ENCODE results near the gene ATXN1.

ATXN1 gene

DNA sequence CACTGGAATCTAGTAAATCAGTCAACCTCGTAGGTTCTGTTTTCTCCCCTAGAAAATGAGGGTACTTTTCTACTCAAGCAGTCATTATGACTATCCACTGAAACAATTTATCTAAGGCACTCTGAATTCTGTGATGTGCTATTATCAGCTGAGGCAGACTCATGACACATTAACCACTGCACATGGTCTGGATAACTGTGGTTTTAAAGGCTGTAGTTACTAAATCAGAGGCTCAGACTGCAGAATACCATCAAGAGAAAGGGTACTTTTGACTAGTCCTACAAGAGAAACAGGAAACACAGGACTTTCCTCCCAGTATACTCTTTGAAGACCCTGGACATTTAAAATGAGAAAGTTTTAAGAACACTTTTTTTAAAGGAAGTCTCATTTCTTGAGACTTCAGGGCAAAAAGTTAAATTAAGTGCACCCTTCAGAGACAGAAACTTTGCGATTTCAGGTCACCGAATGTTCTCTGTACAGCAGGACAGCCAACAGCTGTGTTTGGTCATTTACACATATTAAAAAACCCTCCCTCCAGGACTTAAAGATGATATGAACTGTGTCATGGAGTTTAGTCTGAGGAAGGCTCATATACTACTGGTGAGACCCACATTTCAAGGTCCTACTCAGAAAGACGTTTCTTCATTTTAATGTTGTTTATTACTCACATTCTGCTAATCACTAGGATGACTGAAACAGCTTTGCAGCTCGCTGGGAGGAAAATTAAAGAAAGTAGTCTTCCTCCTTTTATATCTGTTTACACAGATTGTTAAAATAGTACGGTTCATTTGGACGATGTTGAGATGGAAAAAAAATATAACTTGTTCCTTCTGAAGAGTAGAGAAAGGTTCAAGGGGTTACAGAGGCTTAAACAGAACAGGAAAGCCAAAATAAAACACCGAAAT lies 19.9 kb downstream of the ATXN1 start:
- DNase-seq: no peak

DNA sequence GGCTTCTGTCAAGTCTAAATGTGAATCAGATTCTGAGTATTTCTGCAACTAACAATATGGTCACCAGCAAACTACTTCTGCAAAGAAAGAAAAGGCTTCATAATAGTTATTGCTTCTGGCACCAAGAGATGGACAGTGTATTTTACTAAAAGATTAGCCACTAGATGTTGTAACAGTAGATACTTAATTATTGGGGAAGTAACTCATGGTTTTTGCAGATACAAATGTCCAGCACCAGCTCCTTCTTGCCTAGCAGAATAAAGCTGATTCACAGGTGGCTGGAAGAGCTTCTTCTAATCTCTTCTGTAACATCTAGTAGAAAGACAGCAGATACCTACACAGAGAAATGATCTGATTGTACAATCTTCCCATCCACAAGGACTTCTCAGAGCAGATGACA lies 21.2 kb downstream of the ATXN1 start:
- no peak for DNase-seq

GRCh38 chr6:16739329-16739801 lies 21.9 kb downstream of the ATXN1 start:
- no peak for DNase-seq

DNA sequence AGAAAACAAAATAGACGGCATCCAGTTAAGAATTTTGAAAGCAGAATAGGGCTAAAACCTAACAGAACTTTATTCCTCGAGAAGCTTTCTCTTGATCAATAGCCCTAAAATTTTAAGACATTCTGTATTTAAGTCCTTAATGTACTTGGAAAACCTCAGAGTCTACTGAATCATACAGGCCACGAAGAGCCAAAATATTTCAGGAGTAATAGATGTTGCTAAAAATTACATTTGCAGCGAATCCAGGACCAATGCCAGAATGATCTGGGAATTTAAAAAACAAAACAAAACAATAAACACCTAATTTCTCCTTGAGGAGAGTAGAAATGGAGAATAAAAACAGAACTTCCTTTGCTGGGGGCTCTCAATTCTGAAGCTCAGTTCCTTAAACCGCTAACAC lies 23.3 kb downstream of the ATXN1 start:
- DNase-seq: no peak

- DNase-seq: no peak
Observed at GRCh38 chr6:16736856-16737775, 24.1 kb downstream of the ATXN1 start.

DNA sequence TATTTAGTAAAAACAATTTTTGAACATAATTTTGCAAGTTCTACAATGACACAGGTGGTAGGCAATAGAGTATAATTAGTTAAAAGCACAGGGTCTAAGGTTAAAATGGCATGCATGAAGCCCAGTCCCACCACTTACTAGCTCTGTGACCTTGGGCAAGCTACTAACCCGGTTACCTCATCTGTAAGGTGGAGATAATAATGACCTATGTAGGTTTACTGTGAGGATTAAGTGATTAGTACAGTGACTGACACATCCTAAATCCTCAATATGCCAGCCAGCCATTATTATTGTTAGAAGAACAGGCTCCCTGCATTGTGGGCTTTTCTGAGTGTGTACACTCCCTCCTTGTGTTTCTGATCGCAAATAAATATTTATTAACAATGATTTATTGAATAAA lies 26.2 kb downstream of the ATXN1 start:
- no peak for DNase-seq

- DNase-seq: no peak
Observed at GRCh38 chr6:16733085-16733484, 28.2 kb downstream of the ATXN1 start.

GRCh38 chr6:16731478-16732051 lies 29.7 kb downstream of the ATXN1 start:
- no peak for DNase-seq

DNA sequence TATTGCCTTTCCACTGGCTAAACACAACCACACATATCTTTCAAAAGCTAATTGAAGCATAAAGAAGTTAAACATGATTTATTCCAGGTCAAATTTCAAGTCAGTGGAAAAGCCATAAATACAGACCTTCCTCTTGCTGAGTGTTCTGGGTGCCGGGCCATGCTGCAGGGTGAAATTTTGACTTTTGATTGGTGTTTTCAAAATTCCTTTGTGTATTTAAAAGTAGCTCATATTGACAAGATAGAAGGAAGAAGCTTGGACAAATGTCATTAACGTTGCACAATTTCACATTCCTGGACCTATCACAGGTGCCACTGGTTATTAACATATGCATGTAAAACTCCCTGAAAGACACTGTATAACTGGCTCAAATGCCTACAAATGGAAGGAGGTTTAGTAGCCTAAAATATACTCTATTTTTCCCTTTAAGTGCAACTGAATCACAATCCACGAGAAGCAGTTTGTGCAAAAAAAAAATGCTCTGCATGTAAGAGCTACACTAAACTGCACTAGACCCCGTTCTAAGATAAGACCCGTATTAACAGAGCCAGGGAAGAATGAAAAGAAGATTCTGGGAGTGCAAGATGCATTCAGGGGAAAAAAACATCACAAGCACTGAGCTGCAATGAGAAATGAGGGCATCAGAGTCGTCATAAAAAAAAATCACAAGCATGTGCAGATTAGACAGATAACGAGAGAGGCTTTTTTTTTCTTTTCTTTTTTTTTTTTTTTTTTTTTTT lies 30.4 kb downstream of the ATXN1 start:
- DNase-seq: no peak

- DNase-seq: no peak
Observed at GRCh38 chr6:16729744-16730143, 31.5 kb downstream of the ATXN1 start.

GRCh38 chr6:16729183-16729691 lies 32.0 kb downstream of the ATXN1 start:
- DNase-seq: no peak

DNA sequence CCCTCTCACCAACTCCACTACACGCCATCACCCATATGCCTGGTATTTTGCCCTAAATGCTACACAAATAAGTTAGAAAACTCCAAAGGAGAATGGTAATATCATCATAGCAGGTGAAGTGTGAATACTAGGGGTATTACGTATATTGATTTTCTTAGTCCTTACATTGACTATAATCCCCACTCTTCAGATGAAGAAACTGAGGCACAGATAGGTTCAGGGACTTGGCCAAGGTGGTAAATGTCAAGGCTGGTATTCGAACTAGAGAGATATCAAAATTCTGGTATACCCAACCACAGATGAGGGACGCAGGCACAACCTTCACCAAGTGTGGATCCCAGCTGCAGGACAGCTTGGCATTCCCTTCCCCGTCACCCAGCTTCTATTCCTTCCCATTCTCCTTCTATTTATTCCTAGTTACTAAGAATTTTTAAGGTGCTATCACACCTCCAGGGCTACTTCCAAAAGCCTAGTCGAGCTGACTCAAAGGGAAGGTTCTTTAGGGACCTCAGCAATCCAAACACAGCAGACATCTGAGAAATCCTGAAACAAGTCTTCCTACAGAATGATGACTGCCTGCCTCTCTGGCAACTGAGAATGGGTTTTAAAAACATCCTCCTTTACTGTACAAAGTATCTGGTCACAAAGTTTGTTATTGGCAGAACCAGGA lies 32.6 kb downstream of the ATXN1 start:
- no peak for DNase-seq

- no peak for DNase-seq
Observed at GRCh38 chr6:16727996-16728395, 33.3 kb downstream of the ATXN1 start.

DNA sequence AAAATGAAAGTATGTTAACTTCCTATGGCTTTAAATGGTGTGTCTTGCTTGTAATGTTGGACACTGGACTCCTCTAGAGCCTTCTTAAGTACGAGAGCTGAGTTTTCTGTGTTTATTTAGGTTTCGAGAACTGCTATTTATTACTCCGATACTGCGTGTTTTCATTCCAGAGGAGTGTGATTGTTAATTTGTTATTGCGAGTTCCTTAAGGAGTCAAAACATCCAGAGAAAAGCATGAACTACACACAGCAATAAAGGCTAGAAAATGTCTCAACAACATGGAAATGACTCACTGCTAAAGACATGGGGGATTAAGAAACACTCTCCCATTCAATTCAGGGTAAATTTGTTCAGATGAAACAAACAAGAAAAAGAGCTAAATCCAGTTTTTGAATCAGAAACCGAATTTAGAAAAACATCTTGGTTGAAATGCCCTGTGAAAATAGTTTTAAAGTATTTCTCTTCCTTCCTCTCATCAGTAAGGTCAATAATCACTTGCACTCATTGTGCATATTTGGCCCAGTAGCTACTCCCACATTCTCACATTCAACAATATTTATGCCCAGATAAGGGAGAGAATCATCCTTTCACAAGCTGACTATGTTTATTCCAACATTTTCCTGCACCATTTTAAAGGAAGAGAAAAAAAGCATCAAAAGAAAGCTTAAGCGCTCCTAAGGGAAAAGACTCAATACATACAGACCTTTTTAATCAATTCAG lies 36.0 kb downstream of the ATXN1 start:
- no peak for DNase-seq

GRCh38 chr6:16723826-16724225 lies 37.4 kb downstream of the ATXN1 start:
- no peak for DNase-seq

GRCh38 chr6:16723402-16723801 lies 37.9 kb downstream of the ATXN1 start:
- DNase-seq: no peak

- DNase-seq: no peak
Observed at GRCh38 chr6:16722630-16723029, 38.6 kb downstream of the ATXN1 start.

- DNase-seq: no peak
Observed at GRCh38 chr6:16721977-16722376, 39.3 kb downstream of the ATXN1 start.

- no peak for DNase-seq
Observed at GRCh38 chr6:16720861-16721260, 40.4 kb downstream of the ATXN1 start.

GRCh38 chr6:16719488-16719887 lies 41.8 kb downstream of the ATXN1 start:
- no peak for DNase-seq

DNA sequence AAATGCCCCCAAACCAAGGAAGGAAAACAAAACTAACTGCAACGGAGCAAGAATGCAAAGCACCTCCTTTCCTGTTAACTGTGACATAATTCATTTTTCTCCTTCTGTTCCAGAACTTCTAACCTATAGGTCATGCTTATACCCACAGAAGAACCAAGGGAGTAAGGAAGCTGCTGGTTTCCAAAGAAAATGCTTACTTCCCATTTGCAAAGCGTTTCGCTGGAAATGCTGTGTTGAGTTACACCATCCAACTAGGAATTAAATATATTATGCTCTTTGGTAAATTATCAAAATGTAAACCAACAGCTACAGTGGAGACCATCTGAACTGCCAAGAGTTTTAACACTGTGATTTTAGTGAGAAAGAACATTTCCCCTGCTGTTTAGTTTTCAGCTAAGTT lies 42.9 kb downstream of the ATXN1 start:
- DNase-seq: no peak
